Mesothelial cell of epicardium (in vitro differentiated cells): Measurements from ENCODE around the gene RXFP4. TPM values are rescaled to one million over a fixed set of nuclear protein-coding genes. Genes with fewer than 3 reads are reported as not detected.

Experiments used
- DNase-seq, 2 experiments: peaks; one replicate each; pipeline ENCODE4 v3.0.0; 2021; ENCODE audit warnings: low spot score in 2 of 2; ENCODE audit not compliant: unreplicated experiment in 2 of 2
- H3K27ac Mint-ChIP-seq: 2 replicates; pipeline ENCODE4 v1.8.0; 2021; ENCODE audit warnings: mixed read lengths
- H3K27me3 Mint-ChIP-seq: 2 replicates; pipeline ENCODE4 v1.8.0; 2021; ENCODE audit warnings: low read depth, mixed read lengths
- H3K36me3 Mint-ChIP-seq: 2 replicates; pipeline ENCODE4 v1.8.0; 2021; ENCODE audit warnings: mixed read lengths
- H3K4me1 Mint-ChIP-seq: 2 replicates; pipeline ENCODE4 v1.8.0; 2021; ENCODE audit warnings: mixed read lengths
- H3K4me3 Mint-ChIP-seq: 2 replicates; pipeline ENCODE4 v1.8.0; 2021; ENCODE audit warnings: mild to moderate bottlenecking, moderate library complexity, mixed read lengths
- H3K9me3 Mint-ChIP-seq: 2 replicates; pipeline ENCODE4 v1.8.0; 2021; ENCODE audit warnings: mixed read lengths
- total RNA-seq: library from RNA; stranded (reverse); gene quantifications from 3 replicates; pipeline ENCODE4 v1.2.1, GENCODE V29; 2021
- TF ChIP-seq, protein P1 (sequence below): fragments of 200-600 bp; sonication (generic); IDR thresholded peaks from one replicate; pipeline ENCODE4 v1.5.0; 2021; ENCODE audit warnings: antibody characterized with exemption; ENCODE audit not compliant: unreplicated experiment

The RXFP4 gene
- total RNA-seq, 1 donor from 2014 or later = not detected

DNA sequence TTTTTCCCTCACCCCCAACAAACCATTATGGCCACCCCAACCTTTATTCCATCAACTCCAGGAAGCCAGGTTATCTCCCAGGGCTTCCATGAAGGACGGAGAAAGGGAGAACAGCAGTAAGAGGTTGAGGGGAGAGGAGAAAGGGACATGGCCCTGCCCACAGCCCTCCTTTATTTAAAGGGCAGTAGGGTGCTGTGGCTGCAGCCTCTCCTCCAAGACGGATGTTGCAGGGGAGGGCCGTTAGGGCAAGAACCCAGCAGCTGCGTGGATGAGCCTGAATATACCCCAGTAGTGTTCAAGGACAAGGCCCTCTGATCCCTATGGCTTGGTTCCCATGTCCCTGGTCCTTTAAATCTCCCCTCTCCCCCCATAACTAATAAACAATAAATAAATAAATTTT is 5.9 kb downstream of the RXFP4 start:
- Mint-ChIP-seq H3K27ac (peak overlapping the region; percentile 50), H3K4me3 (no peak overlapping the region), H3K4me1 (peaks cover 4% of the 10 kb centered on the region), H3K9me3 (no peaks in the 10 kb centered on the region), H3K36me3 (peaks cover 26% of the 10 kb centered on the region), H3K27me3 (no peaks in the 10 kb centered on the region)
- TF ChIP-seq, protein P1, sequence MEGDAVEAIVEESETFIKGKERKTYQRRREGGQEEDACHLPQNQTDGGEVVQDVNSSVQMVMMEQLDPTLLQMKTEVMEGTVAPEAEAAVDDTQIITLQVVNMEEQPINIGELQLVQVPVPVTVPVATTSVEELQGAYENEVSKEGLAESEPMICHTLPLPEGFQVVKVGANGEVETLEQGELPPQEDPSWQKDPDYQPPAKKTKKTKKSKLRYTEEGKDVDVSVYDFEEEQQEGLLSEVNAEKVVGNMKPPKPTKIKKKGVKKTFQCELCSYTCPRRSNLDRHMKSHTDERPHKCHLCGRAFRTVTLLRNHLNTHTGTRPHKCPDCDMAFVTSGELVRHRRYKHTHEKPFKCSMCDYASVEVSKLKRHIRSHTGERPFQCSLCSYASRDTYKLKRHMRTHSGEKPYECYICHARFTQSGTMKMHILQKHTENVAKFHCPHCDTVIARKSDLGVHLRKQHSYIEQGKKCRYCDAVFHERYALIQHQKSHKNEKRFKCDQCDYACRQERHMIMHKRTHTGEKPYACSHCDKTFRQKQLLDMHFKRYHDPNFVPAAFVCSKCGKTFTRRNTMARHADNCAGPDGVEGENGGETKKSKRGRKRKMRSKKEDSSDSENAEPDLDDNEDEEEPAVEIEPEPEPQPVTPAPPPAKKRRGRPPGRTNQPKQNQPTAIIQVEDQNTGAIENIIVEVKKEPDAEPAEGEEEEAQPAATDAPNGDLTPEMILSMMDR = no peak
- DNase-seq = no peak

DNA sequence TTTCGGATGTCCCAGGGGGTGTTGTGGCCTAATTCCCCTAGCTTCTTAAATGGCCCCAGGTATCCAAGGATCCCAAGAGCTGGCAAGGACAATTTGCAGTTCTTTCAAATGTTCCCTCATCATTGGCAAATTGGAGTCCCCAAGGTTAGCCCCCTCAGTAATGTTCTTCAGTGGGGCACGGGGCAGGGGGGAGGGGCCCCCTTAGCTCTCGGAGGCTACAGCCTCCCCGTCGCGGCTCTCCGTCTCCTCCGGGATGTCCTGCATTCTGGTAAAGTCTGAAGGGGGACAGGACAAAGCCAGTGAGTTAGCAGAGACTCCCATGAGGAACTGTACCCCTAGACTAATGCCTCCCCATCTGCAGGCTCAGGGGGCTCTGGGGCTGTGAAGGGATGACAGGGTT is 6.3 kb downstream of the RXFP4 start:
- H3K4me3 Mint-ChIP-seq = no peak overlapping the region
- H3K27me3 Mint-ChIP-seq = no peaks in the 10 kb centered on the region
- H3K4me1 Mint-ChIP-seq = peaks cover 4% of the 10 kb centered on the region
- TF ChIP-seq, protein P1 = no peak
- DNase-seq = no peak
- H3K27ac Mint-ChIP-seq = no peak overlapping the region
- peaks cover 30% of the 10 kb centered on the region for H3K36me3 Mint-ChIP-seq
- H3K9me3 Mint-ChIP-seq = no peaks in the 10 kb centered on the region

DNA sequence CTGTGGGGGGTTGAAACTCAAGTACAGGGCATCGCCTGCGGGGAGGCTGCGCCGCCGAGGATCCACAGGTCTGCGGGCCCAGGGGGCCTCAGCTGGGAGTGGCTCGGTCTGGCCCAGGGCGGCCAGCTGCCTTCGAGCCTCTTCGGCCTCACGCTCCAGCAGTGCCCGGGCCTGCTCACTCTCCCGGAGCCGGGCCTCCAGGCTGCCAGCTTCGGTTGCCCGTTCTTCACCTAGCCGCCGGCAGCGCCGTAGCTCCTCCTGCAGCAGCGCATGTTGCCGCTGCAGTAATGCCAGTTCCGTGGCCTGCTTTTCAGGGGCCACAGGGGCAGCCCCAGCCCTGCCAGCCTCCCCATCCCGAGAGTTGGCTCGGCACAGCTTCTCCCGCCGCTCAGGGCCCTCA is 9.4 kb downstream of the RXFP4 start:
- H3K9me3 Mint-ChIP-seq = no peaks in the 10 kb centered on the region
- H3K4me1 Mint-ChIP-seq = no peaks in the 10 kb centered on the region
- no peak for DNase-seq
- peaks cover 45% of the 10 kb centered on the region for H3K36me3 Mint-ChIP-seq
- H3K4me3 Mint-ChIP-seq = no peak overlapping the region
- no peak overlapping the region for H3K27ac Mint-ChIP-seq
- TF ChIP-seq, protein P1 = no peak
- no peaks in the 10 kb centered on the region for H3K27me3 Mint-ChIP-seq

DNA sequence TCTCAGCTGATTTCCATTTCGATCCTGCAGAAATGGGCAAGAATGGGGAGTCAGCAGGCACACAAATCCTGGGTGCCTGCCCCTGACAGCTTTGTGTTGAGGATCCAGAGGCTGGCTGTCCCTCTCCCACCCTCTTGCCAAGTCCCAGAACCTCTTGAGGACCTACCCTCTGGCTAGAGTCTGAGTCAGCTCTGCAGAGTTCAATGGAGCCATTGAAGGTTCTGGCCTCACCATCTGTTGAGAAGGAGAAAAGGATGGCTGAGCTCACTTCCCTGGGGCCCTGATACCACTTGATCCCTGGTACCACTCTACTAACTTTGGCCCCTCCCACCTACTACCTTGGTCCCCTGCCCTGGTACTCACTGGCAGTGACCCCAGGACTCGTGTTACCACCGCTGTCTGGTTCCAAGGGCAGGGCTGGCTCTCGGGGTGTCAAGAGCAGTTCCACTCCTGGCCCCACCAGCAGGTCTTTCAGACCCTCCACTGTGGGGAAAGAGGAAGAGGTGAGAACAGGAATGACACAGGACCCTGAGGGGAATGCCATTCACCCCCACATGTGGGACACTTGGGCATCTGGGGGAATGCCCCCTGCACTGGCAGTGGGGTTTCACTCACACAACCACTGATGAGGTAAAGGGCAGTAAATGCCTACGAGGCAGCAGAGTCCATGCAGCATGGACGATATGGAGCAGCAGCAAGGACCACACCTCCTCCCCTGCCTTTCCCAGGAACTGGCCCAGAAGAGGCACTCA is 10.5 kb downstream of the RXFP4 start:
- Mint-ChIP-seq H3K4me3 (no peak overlapping the region), H3K36me3 (peaks cover 41% of the 10 kb centered on the region), H3K4me1 (no peaks in the 10 kb centered on the region), H3K27me3 (no peaks in the 10 kb centered on the region), H3K27ac (no peak overlapping the region), H3K9me3 (no peaks in the 10 kb centered on the region)
- TF ChIP-seq, protein P1 = no peak
- DNase-seq = no peak

DNA sequence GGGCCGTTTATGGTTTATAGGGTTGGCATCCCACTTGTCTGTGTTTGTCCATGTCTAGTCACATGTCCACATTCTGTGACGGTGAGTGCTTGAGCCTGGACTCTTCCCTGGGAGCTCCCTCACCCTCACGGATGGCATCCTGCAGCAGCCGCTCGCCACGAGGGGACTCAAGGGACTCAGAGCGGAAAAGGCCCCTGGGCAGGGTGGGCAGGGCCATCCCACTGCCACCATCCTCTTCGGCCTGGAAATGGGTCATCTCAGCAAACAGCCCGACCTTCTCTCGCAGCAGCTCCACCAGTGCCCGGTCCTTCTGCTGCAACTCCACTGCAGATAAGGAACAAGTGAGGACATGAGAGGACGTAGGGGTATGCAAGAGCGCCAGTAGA is 11.1 kb downstream of the RXFP4 start:
- no peak overlapping the region for H3K27ac Mint-ChIP-seq
- H3K4me3 Mint-ChIP-seq = no peak overlapping the region
- no peaks in the 10 kb centered on the region for H3K9me3 Mint-ChIP-seq
- peaks cover 44% of the 10 kb centered on the region for H3K36me3 Mint-ChIP-seq
- H3K27me3 Mint-ChIP-seq = no peaks in the 10 kb centered on the region
- no peak for DNase-seq
- TF ChIP-seq, protein P1 = no peak
- no peaks in the 10 kb centered on the region for H3K4me1 Mint-ChIP-seq

DNA sequence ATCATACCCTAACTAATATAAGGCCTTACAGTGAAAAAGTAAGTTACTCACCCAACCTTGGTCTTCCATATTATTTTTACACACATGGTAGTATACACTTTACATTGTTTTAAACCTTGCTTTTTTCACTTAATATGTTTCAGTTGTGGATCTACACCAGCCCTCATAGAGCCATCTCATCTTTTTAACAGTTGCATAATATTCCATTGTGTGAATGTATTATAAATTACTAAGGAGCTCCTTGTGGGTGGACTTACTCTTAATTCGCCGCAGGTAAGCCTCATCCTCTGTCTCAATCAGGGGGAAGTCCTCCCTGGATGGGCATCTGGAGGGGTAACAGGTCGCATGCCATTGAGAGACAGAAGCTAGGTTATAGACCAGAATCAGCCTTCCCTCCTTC is 13.2 kb downstream of the RXFP4 start:
- TF ChIP-seq, protein P1 = no peak
- H3K4me3 Mint-ChIP-seq = no peak overlapping the region
- peaks cover 51% of the 10 kb centered on the region for H3K36me3 Mint-ChIP-seq

More for the DNA sequence above, 13.2 kb downstream of the RXFP4 start:
- Mint-ChIP-seq H3K4me1 (no peaks in the 10 kb centered on the region), H3K27ac (no peak overlapping the region), H3K27me3 (no peaks in the 10 kb centered on the region), H3K9me3 (no peaks in the 10 kb centered on the region)
- DNase-seq = no peak
